ENCODE measurements around the gene DNER. TPM values are rescaled to one million over a fixed set of nuclear protein-coding genes. Genes with fewer than 3 reads are reported as not detected.
A peak's percentile ranks its signal among the peaks of the same experiment; 100 is the strongest.

Gene DNER
- total RNA-seq, 4 donors from 2014 or later, result 0.31 to 13.3 (median 6.3) TPM

DNA sequence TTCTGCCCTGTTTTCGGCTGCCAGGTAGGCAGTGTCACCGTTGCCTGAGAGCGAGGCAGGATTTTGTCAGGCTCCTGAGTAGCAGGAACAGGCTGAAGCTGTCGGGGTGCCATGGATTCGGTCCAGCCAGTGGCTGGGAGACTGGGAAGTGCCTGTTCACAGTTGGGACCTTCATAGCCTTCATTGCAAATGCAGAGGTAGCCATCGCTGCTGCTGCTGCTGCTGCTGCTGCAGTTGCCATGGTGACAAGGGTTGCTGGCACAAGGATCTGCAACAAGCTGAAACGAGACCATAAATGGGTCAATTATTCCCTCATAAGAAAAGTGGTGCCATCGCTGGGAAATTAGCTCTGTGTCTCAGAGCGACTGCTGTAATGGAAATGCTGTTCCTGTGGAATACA is 122.7 kb downstream of the DNER start:
- H3K27me3 ChIP-seq, result peaks cover 7% of the 10 kb centered on the region
- no peaks in the 10 kb centered on the region for H3K9me3 ChIP-seq
- ATAC-seq, result no peak
- WGBS, 2 donors (ENCODE audit: low coverage in 1 of 2), result 64 to 77% methylated on average over 6 to 9 of the region's 9 CpGs
- no peak overlapping the region for H3K27ac ChIP-seq
- no peaks in the 10 kb centered on the region for H3K36me3 ChIP-seq
- H3K4me3 ChIP-seq, result no peak overlapping the region
- H3K4me1 ChIP-seq, result peaks cover 0 to 8% (median 0%) of the 10 kb centered on the region in 3 donors
- TF ChIP-seq EP300 (IDR thresholded peaks at IDR 0.05) (no peak), POLR2AphosphoS5 (IDR thresholded peaks at IDR 0.05) (no peak), POLR2A (IDR thresholded peaks at IDR 0.05) (no peak)
- TF ChIP-seq, protein P1, sequence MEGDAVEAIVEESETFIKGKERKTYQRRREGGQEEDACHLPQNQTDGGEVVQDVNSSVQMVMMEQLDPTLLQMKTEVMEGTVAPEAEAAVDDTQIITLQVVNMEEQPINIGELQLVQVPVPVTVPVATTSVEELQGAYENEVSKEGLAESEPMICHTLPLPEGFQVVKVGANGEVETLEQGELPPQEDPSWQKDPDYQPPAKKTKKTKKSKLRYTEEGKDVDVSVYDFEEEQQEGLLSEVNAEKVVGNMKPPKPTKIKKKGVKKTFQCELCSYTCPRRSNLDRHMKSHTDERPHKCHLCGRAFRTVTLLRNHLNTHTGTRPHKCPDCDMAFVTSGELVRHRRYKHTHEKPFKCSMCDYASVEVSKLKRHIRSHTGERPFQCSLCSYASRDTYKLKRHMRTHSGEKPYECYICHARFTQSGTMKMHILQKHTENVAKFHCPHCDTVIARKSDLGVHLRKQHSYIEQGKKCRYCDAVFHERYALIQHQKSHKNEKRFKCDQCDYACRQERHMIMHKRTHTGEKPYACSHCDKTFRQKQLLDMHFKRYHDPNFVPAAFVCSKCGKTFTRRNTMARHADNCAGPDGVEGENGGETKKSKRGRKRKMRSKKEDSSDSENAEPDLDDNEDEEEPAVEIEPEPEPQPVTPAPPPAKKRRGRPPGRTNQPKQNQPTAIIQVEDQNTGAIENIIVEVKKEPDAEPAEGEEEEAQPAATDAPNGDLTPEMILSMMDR (IDR thresholded peaks at IDR 0.05), result no peak

DNA sequence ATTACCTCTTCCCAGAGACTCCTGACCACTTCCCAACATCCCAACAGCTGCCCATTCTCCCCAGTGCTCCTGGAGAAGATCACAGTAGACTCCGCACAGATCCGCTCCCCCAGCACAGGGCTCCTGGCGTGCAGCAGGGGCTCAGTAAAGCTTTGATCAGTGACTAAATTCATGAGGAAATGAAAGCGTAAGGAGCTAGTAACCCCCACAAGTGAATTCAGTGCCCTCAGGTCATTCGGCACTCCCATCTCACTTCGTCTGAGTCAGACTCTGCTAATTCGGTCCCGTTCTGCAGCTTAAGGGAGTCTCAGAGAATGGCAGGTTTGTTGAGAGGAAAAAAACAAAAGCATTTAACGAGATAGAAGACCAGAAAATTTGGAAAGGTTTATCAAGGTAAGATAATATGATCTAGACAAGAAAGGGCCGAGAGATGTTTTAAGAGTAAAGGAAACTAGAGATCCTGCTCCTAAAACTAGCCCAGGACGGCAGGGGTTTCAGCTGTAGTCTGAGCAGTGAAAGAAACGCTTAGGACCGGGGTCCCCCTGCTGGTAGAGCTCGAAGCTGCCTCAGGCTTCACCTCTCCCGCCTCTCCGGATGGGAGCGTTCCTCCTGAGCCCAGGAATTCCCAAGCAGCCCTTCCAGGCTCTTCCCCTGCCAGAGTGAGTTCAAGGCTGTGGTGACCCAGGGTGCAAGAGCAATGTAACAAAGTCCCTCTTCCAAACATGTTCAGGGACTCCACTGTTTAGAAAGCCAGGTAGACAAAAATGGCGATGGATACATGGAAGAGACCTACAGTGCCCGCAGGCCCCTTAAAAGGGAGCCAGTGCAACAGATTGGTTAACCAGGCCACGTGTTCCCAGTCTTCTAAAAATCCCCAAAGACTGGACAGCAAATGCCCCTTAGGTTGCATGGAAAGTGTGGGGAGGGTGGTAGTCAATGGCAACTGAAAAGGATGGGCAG is 127.3 kb downstream of the DNER start:
- Histone ChIP-seq H3K36me3 (no peaks in the 10 kb centered on the region), H3K4me3 (peak overlapping the region in 1 of 2 donors; percentile 26), H3K4me1 (peaks cover 0 to 8% (median 0%) of the 10 kb centered on the region in 3 donors), H3K9me3 (no peaks in the 10 kb centered on the region), H3K27ac (peak overlapping the region in 1 of 4 donors; percentile 54), H3K27me3 (peaks cover 12% of the 10 kb centered on the region)
- peak; percentile 91 for ATAC-seq
- 11 to 29% methylated on average over 15 of the region's 20 CpGs for WGBS, 2 donors (ENCODE audit: low coverage in 1 of 2)
- TF ChIP-seq POLR2A (IDR thresholded peaks at IDR 0.05), result no peak
- TF ChIP-seq, protein P1 (IDR thresholded peaks at IDR 0.05), result peak; percentile 50 to 88 (median 82)
- TF ChIP-seq POLR2AphosphoS5 (IDR thresholded peaks at IDR 0.05), result no peak

DNA sequence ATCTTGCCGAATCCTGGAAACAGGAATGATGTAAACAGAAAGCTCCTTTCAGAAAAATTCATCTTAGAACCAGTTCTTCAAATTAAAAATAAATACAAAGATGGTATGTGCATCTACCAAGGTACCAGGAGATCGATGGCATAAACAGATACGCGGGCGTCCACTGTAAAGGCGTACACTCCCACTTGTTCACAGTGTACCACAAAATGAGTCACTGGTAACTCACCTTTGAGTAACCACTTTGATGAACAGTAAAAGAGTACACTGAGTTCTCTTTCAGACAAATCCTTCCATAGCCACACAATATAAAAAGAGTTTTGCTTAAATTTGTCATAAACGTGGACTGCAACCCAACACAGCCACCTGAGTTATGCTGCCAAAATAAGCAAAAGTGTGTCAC is 128.3 kb downstream of the DNER start:
- ATAC-seq, result no peak
- Histone ChIP-seq H3K36me3 (no peaks in the 10 kb centered on the region), H3K27me3 (peaks cover 20% of the 10 kb centered on the region), H3K4me1 (peaks cover 0 to 8% (median 0%) of the 10 kb centered on the region in 3 donors), H3K9me3 (no peaks in the 10 kb centered on the region), H3K4me3 (no peak overlapping the region), H3K27ac (no peak overlapping the region)
- 69 to 92% methylated on average over 6 to 7 of the region's 7 CpGs for WGBS, 2 donors (ENCODE audit: low coverage in 1 of 2)
- TF ChIP-seq POLR2A (IDR thresholded peaks at IDR 0.05), result no peak
- TF ChIP-seq POLR2AphosphoS5 (IDR thresholded peaks at IDR 0.05), result no peak
- TF ChIP-seq EP300 (IDR thresholded peaks at IDR 0.05), result no peak
- TF ChIP-seq, protein P1 (IDR thresholded peaks at IDR 0.05), result no peak

DNA sequence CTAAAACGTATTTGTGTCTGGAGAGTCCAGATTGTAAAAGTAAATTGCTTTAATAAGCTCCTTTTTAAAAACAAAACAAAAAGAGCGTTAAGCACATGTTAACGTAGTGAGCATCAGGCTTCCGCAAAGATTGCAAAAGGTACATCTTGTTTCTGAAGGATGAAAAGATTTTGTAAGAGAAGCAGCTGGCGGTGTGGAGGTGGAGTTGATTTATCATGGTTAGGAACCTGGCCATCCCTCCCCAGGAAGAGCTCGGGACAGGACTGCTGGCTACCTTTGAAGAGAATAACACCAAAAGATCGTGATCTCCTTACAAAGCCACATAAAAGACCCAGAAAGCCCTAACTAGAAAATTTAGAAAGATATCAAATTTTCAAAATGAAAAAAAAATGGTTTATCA is 132.2 kb downstream of the DNER start:
- TF ChIP-seq, protein P1 (IDR thresholded peaks at IDR 0.05), result no peak
- TF ChIP-seq POLR2AphosphoS5 (IDR thresholded peaks at IDR 0.05), result no peak
- TF ChIP-seq EP300 (IDR thresholded peaks at IDR 0.05), result no peak
- no peak for TF ChIP-seq POLR2A (IDR thresholded peaks at IDR 0.05)
- Histone ChIP-seq H3K4me3 (no peak overlapping the region), H3K9me3 (no peaks in the 10 kb centered on the region), H3K36me3 (no peaks in the 10 kb centered on the region), H3K27ac (no peak overlapping the region), H3K4me1 (peaks cover 0 to 6% (median 0%) of the 10 kb centered on the region in 3 donors), H3K27me3 (peaks cover 18% of the 10 kb centered on the region)
- no peak for ATAC-seq
- WGBS, 2 donors (ENCODE audit: low coverage in 1 of 2), result 64 to 88% methylated on average over 7 of the region's 7 CpGs
